ENCODE data around the gene ZNF583. TPM values are rescaled to one million over a fixed set of nuclear protein-coding genes. Genes with fewer than 3 reads are reported as not detected.

The ZNF583 gene
- polyA plus RNA-seq, 4 donors, result 8.0 to 15.6 (median 9.8) TPM

GRCh38 chr19:56441206-56441792 is 37.2 kb downstream of the ZNF583 start:
- no peak for DNase-seq (ENCODE audit: low read depth in 4 of 4, low spot score in 3 of 4)

GRCh38 chr19:56474308-56474707 is 70.2 kb downstream of the ZNF583 start:
- no peak for DNase-seq (ENCODE audit: low read depth in 4 of 4, low spot score in 3 of 4)

GRCh38 chr19:56476093-56476492 is 72.0 kb downstream of the ZNF583 start:
- DNase-seq (ENCODE audit: low read depth in 4 of 4, low spot score in 3 of 4), result no peak

Other genes with a start within 250 kb of the ZNF583 start
- gene GALP, start 228.3 kb upstream of the ZNF583 start, polyA plus RNA-seq (ENCODE audit: insufficient read length in 4 of 4), result not detected
- under 1 TPM in 1 of 4 donors, not detected in 3; 0.15 TPM for gene ZSCAN5B, start 206.5 kb upstream of the ZNF583 start, polyA plus RNA-seq (ENCODE audit: insufficient read length in 4 of 4)
- under 1 TPM in 1 of 4 donors, not detected in 3; 0.14 TPM for gene ZSCAN5C, start 202.1 kb upstream of the ZNF583 start, polyA plus RNA-seq (ENCODE audit: insufficient read length in 4 of 4)
- gene EDDM13, start 131.6 kb upstream of the ZNF583 start, polyA plus RNA-seq (ENCODE audit: insufficient read length in 4 of 4), result 1 to 10 TPM in 3 of 4 donors, under 1 TPM in 1; 0.86 to 3.0 (median 1.5) TPM
- gene ZSCAN5A, start 89.5 kb upstream of the ZNF583 start, polyA plus RNA-seq (ENCODE audit: insufficient read length in 4 of 4), result 10 to 100 TPM; 12.3 to 16.7 (median 13.5) TPM
- 10 to 100 TPM in 2 of 4 donors, 1 to 10 TPM in 2; 6.8 to 13.7 (median 10.3) TPM for gene ZNF582, start 10.8 kb upstream of the ZNF583 start, polyA plus RNA-seq (ENCODE audit: insufficient read length in 4 of 4)
- gene ZNF667, start 73.0 kb downstream of the ZNF583 start, polyA plus RNA-seq (ENCODE audit: insufficient read length in 4 of 4), result 10 to 100 TPM; 14.7 to 27.1 (median 18.6) TPM
- gene ZNF471, start 103.5 kb downstream of the ZNF583 start, polyA plus RNA-seq (ENCODE audit: insufficient read length in 4 of 4), result 10 to 100 TPM; 18.9 to 28.7 (median 21.5) TPM
- 10 to 100 TPM; 13.8 to 15.4 (median 14.3) TPM for gene ZFP28, start 134.6 kb downstream of the ZNF583 start, polyA plus RNA-seq (ENCODE audit: insufficient read length in 4 of 4)
- gene ZNF470, start 163.1 kb downstream of the ZNF583 start, polyA plus RNA-seq (ENCODE audit: insufficient read length in 4 of 4), result 10 to 100 TPM in 3 of 4 donors, 1 to 10 TPM in 1; 5.7 to 10.6 (median 10.4) TPM
- gene ZNF71, start 191.0 kb downstream of the ZNF583 start, polyA plus RNA-seq (ENCODE audit: insufficient read length in 4 of 4), result 1 to 10 TPM; 8.0 to 10.0 (median 9.0) TPM
- gene SMIM17, start 238.8 kb downstream of the ZNF583 start, polyA plus RNA-seq (ENCODE audit: insufficient read length in 4 of 4), result 1 to 10 TPM; 1.0 to 2.0 (median 1.6) TPM

Measured in left renal pelvis (tissue), 4 donors.